RWPE2 (cell line): Measurements from ENCODE around the gene TTC28.

Experiments used
- ATAC-seq: fragments of 200-7000 bp; cut with Tn5 transposase; 3 replicates; pipeline ENCODE4 v1.9.1; 2021; ENCODE audit warnings: low read depth
- DNase-seq: peaks from one replicate; pipeline ENCODE4 v3.0.0-alpha.2; 2020; ENCODE audit warnings: low spot score
- H3K27ac ChIP-seq: fragments of 450-650 bp; 2 replicates; pipeline ENCODE4 v1.5.1; 2017; ENCODE audit warnings: mild to moderate bottlenecking; ENCODE audit not compliant: poor library complexity, severe bottlenecking
- H3K27me3 ChIP-seq: fragments of 250-450 bp; sonication (Bioruptor Pico); 2 replicates; pipeline ENCODE4 v1.5.1; 2021; ENCODE audit warnings: mild to moderate bottlenecking, moderate library complexity; ENCODE audit not compliant: insufficient read depth, poor library complexity, severe bottlenecking
- H3K36me3 ChIP-seq: fragments of 250-450 bp; sonication (Bioruptor Pico); 2 replicates; pipeline ENCODE4 v1.5.1; 2020; ENCODE audit warnings: low read depth, mild to moderate bottlenecking, moderate library complexity
- H3K4me1 ChIP-seq: fragments of 250-450 bp; sonication (Bioruptor Pico); 2 replicates; pipeline ENCODE4 v1.5.1; 2021; ENCODE audit warnings: mild to moderate bottlenecking, moderate library complexity; ENCODE audit not compliant: insufficient read depth, poor library complexity, severe bottlenecking
- H3K4me3 ChIP-seq: fragments of 250-450 bp; sonication (Bioruptor Pico); 2 replicates; pipeline ENCODE4 v1.5.1; 2021; ENCODE audit warnings: mild to moderate bottlenecking, moderate library complexity; ENCODE audit not compliant: severe bottlenecking
- H3K9me3 ChIP-seq: fragments of 250-450 bp; sonication (Bioruptor Pico); 2 replicates; pipeline ENCODE4 v1.5.1; 2021; ENCODE audit warnings: mild to moderate bottlenecking, moderate library complexity; ENCODE audit not compliant: severe bottlenecking
- CTCF ChIP-seq: fragments of 450-650 bp; IDR thresholded peaks from one replicate; pipeline ENCODE4 v1.5.1; 2017; ENCODE audit warnings: mild to moderate bottlenecking, moderate library complexity; ENCODE audit not compliant: poor library complexity, severe bottlenecking

Gene TTC28

GRCh38 chr22:27992294-27993165 lies 687.1 kb downstream of the TTC28 start:
- DNase-seq (no peak), ATAC-seq (no peak)
- Histone ChIP-seq H3K9me3 (no peaks in the 10 kb centered on the region), H3K27ac (no peak overlapping the region), H3K36me3 (no peaks in the 10 kb centered on the region), H3K4me1 (no peaks in the 10 kb centered on the region), H3K27me3 (no peaks in the 10 kb centered on the region), H3K4me3 (no peak overlapping the region)
- TF ChIP-seq CTCF, result no peak

GRCh38 chr22:27991586-27992293 lies 687.9 kb downstream of the TTC28 start:
- no peaks in the 10 kb centered on the region for H3K4me1 ChIP-seq
- no peaks in the 10 kb centered on the region for H3K27me3 ChIP-seq
- no peak for TF ChIP-seq CTCF
- H3K9me3 ChIP-seq, result no peaks in the 10 kb centered on the region
- no peak overlapping the region for H3K27ac ChIP-seq
- no peak overlapping the region for H3K4me3 ChIP-seq
- no peak for DNase-seq
- no peak for ATAC-seq
- no peaks in the 10 kb centered on the region for H3K36me3 ChIP-seq

DNA sequence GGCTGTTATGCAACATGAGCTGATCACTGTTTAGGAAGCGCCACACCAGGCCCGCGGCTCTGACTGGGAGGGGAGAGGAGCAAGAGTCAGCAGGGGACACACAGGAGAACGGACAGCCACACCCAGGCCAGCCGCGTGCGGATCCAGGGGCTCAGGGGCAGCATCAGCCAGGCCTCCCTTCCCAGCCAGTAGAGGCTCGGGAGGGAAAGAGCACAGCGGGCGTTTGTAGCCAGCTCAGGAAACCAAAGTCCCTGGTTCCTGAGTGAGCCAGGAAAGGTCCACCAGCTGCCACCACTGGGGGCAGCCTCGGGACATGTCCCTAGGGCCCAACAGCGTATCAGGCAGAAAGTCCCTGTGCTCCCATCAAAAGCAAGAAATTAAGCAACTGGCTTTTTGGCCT lies 688.8 kb downstream of the TTC28 start:
- no peak for ATAC-seq
- H3K36me3 ChIP-seq, result no peaks in the 10 kb centered on the region

DNA sequence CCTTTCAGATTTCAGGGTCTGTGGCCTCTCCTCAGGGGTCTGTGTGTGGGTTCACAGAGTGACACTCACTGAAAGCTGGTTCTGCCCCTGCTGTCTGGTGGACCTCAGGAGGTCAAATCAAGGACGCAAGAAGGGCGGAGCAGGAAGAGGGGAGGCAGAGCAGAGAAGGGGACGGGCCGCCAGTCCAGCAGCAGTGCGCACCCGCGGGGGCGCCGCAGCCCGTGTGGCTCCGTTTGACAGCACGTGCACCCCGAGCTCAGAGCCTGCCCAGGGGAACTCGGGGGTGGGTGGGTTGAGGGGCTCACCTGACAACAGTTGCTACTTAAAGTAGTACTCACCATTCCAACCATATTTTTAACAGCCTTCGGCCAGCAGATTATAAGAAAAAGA lies 689.2 kb downstream of the TTC28 start:
- Histone ChIP-seq H3K27ac (no peak overlapping the region), H3K9me3 (no peaks in the 10 kb centered on the region), H3K4me3 (no peak overlapping the region), H3K36me3 (no peaks in the 10 kb centered on the region), H3K27me3 (no peaks in the 10 kb centered on the region), H3K4me1 (no peaks in the 10 kb centered on the region)
- TF ChIP-seq CTCF, result no peak
- ATAC-seq, result no peak
- no peak for DNase-seq

More for the DNA sequence above, 688.8 kb downstream of the TTC28 start:
- no peak overlapping the region for H3K4me3 ChIP-seq
- no peaks in the 10 kb centered on the region for H3K4me1 ChIP-seq
- no peaks in the 10 kb centered on the region for H3K9me3 ChIP-seq
- no peaks in the 10 kb centered on the region for H3K27me3 ChIP-seq
- H3K27ac ChIP-seq, result no peak overlapping the region
- no peak for DNase-seq
- TF ChIP-seq CTCF, result peak; percentile 32
